NAMALWA (cell line): ENCODE data around the gene CLTRN.
"Not testable (repeated sequence)": the region's sequence is repeated elsewhere in the genome, so short reads cannot be mapped to it uniquely, and the experiment has no call there.

Experiments used
- DNase-seq: peaks from one replicate; pipeline ENCODE4 v3.0.0-alpha.2; 2015; ENCODE audit warnings: low spot score

The CLTRN gene

GRCh38 chrX:15664487-15665444 lies at the start of gene CLTRN:
Gene CLTRN, minus strand, starts transcription at chrX:15664805. Its CDS starts 30 bp downstream, at chrX:15664775.
- DNase-seq: no peak

GRCh38 chrX:15704273-15704672 lies 39.7 kb upstream of the CLTRN start:
- not testable (repeated sequence) for DNase-seq

- not testable (repeated sequence) for DNase-seq
Observed at GRCh38 chrX:15703809-15704208, 39.2 kb upstream of the CLTRN start.

GRCh38 chrX:15702488-15703371 lies 38.1 kb upstream of the CLTRN start:
- DNase-seq: no peak

- DNase-seq: no peak
Observed at GRCh38 chrX:15696516-15696915, 31.9 kb upstream of the CLTRN start.

- no peak for DNase-seq
Observed at GRCh38 chrX:15694941-15695451, 30.4 kb upstream of the CLTRN start.

GRCh38 chrX:15686818-15687685 lies 22.4 kb upstream of the CLTRN start:
- DNase-seq: peak; percentile 68

- no peak for DNase-seq
Observed at GRCh38 chrX:15683193-15683592, 18.6 kb upstream of the CLTRN start.

- no peak for DNase-seq
Observed at GRCh38 chrX:15681433-15681832, 16.8 kb upstream of the CLTRN start.

GRCh38 chrX:15680401-15680800 lies 15.8 kb upstream of the CLTRN start:
- no peak for DNase-seq

GRCh38 chrX:15679246-15679645 lies 14.6 kb upstream of the CLTRN start:
- peak; percentile 3 for DNase-seq

- DNase-seq: no peak
Observed at GRCh38 chrX:15678339-15678738, 13.7 kb upstream of the CLTRN start.

- DNase-seq: no peak
Observed at GRCh38 chrX:15676886-15677285, 12.3 kb upstream of the CLTRN start.

GRCh38 chrX:15675490-15675921 lies 10.9 kb upstream of the CLTRN start:
- peak; percentile 81 for DNase-seq

- DNase-seq: peak; percentile 88
Observed at GRCh38 chrX:15674841-15675489, 10.4 kb upstream of the CLTRN start.

GRCh38 chrX:15674514-15674840 lies 9.9 kb upstream of the CLTRN start:
- DNase-seq: no peak

- DNase-seq: no peak
Observed at GRCh38 chrX:15673970-15674369, 9.4 kb upstream of the CLTRN start.

- no peak for DNase-seq
Observed at GRCh38 chrX:15672881-15673280, 8.3 kb upstream of the CLTRN start.

GRCh38 chrX:15663439-15663838 lies 1.2 kb downstream of the CLTRN start:
- no peak for DNase-seq

GRCh38 chrX:15654804-15655203 lies 9.8 kb downstream of the CLTRN start:
- DNase-seq: not testable (repeated sequence)

- DNase-seq: no peak
Observed at GRCh38 chrX:15653961-15654360, 10.6 kb downstream of the CLTRN start.
